Activated CD4-positive, alpha-beta T cell treated with anti-CD3 and anti-CD28 coated beads, Interleukin-2, amount 50 U/mL, for 1 hour (primary cell): ENCODE results near the gene CYS1.
"Not testable (repeated sequence)": the region's sequence is repeated elsewhere in the genome, so short reads cannot be mapped to it uniquely, and the experiment has no call there.

ENCODE experiments used
- DNase-seq: peaks from one replicate; pipeline ENCODE4 v3.0.0-alpha.2; 2020

Gene CYS1, protein sequence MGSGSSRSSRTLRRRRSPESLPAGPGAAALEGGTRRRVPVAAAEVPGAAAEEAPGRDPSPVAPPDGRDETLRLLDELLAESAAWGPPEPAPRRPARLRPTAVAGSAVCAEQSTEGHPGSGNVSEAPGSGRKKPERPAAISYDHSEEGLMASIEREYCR

GRCh38 chr2:10079870-10080535, at the start of gene CYS1:
TSS of gene CYS1 (minus strand) at chr2:10080411. CDS start at chr2:10080223, 188 bp downstream.
- DNase-seq: no peak

DNA sequence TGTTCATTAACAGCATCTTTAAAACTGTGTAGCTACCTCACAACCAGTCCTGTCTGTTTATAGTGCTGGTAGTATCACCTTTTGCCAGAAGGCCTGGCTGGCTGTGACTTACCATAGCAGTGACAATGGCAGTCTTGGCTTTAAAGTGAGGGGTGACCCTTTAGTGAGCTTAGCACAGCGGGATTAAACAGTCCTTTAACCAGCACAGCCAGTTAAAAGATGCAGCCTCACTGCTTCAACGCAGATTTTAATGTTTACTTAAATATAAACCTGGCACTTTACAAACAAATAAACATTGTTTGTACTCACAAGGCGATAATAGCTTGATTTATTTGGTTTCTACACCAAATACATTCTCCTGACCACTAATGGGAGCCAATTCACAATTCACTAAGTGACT, 49.3 kb upstream of the CYS1 start:
- DNase-seq: no peak

GRCh38 chr2:10128420-10128819, 48.2 kb upstream of the CYS1 start:
- DNase-seq: no peak

DNA sequence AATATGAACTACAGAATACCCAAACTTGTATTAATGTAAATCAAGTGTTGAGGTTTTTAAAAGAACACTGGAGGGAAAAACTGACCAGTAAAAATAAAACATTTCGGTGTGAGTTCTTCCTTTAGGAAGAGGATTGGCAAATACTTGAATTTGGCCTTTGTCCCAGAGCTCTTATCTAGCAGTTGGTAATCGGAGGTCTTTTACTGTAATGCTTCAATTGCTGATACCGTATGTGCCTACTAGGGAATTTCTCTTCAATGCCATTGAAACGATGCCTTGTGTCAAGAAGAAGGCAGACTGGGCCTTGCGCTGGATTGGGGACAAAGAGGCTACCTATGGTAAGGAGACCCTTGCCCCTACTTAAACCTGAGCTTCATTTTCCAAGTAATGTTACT, 46.4 kb upstream of the CYS1 start:
- no peak for DNase-seq

- no peak for DNase-seq
Observed at GRCh38 chr2:10125842-10126631, 45.8 kb upstream of the CYS1 start.

- DNase-seq: peak; percentile 33
Observed at GRCh38 chr2:10124538-10125045, 44.4 kb upstream of the CYS1 start.

- no peak for DNase-seq
Observed at GRCh38 chr2:10123281-10123680, 43.1 kb upstream of the CYS1 start.

DNA sequence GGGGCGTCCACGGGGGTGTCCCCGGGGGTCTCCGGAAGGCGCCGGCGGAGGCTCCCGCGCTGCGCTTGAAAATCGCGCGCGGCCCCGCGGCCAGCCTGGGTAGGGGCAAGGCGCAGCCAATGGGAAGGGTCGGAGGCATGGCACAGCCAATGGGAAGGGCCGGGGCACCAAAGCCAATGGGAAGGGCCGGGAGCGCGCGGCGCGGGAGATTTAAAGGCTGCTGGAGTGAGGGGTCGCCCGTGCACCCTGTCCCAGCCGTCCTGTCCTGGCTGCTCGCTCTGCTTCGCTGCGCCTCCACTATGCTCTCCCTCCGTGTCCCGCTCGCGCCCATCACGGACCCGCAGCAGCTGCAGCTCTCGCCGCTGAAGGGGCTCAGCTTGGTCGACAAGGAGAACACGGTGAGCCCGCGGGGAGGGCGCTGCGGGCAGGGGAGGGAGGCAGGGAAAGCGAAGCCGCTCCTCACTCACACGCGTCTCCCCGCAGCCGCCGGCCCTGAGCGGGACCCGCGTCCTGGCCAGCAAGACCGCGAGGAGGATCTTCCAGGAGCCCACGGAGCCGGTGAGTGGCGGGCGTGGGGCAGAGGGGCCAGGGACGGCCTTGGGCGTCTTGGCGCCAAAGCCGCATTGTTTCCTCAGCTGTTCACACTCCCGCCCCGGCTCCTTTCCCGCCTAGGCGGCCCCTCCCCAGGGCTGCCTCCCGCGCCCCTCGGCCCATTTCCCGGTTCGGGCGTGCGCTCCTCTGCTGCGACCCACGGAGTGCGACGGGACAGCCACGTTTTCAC, 42.5 kb upstream of the CYS1 start, which contains the start of gene RRM2:
RRM2 (plus strand) TSS at position 240 of the 781 bp plus-strand sequence; CDS start at position 300, 60 bp downstream.
- DNase-seq: peak; percentile 85

GRCh38 chr2:10120877-10121574, 40.8 kb upstream of the CYS1 start:
- no peak for DNase-seq

- peak; percentile 90 for DNase-seq
Observed at GRCh38 chr2:10120158-10120876, 40.1 kb upstream of the CYS1 start.

DNA sequence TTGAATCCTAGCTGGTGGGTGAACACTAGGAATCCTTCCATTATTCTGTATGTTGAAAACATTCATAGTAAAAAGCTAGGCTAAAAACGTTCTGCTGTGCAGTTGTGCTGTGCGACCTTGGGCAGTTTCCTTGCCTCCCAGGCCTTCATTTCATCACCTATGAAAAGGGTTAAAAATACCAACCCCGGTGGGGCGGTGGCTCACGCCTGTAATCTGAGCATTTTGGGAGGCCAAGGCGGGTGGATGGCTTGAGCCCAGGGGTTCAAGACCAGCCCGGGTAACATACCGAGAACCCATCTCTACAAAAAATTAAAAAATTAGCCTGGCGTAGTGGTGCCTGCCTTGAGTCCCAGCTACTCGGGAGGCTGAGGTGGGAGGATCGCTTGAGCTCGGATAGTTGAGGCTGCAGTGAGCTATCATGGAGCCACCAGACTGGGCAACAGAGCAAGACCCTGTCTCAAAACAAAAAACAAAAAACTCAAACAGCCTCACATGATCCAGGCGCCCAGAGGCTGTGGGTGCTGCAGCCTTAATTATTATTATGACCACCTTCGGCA, 39.5 kb upstream of the CYS1 start:
- no peak for DNase-seq

DNA sequence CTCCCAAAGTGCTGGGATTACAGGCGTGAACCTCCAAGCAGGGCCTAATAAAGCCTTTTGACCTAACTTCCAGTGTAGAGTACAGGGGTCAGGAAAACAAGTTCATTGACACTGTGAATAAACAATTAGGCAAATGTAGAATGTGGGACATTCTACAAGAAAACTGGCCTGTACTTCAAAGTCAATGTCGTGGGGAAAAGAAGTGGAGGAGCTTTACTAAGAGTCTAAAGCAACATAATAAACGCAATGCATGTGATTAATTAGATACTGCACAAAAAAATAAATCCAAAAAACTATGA, 38.8 kb upstream of the CYS1 start:
- no peak for DNase-seq

DNA sequence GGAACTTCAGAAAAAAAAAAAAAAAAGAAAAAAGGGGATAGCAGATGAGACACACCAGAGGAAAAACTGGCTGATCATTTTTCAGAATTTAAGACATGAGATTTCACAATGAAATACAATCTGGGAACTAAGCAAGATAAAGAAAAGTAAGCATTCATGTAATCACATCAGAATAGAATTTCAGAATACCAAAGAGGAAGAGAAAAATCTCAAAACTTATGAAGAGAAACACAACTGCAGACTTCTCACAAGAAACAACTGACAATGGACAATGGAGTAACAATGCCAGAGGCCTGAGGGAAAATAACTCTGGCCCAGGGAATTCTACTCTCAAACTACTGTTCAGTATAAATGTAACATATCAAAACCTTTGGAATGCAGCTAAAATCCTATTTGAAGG, 29.1 kb upstream of the CYS1 start:
- DNase-seq: no peak

- DNase-seq: not testable (repeated sequence)
Observed at GRCh38 chr2:10104906-10105305, 24.7 kb upstream of the CYS1 start.

DNA sequence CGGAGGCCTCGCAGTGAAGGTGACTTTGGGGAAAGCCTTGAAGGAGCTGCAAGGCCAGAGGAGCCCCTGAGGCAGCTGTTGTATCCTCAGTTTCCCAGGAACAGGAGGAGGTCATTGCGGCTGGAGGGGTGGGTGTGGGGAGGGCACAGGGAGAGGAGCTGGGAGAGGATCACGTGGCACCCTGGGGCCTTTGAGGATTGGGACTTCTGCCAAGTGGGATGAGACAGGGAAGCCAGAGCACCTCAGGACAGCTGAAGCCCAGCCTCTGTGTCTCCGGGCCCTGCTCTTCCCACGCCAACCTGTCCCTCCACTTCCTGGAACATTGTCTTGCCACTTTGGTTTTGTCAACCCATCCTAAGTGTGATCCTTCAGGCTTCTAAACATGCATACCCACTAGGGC, 23.0 kb upstream of the CYS1 start:
- DNase-seq: no peak

- DNase-seq: no peak
Observed at GRCh38 chr2:10101491-10101890, 21.3 kb upstream of the CYS1 start.

DNA sequence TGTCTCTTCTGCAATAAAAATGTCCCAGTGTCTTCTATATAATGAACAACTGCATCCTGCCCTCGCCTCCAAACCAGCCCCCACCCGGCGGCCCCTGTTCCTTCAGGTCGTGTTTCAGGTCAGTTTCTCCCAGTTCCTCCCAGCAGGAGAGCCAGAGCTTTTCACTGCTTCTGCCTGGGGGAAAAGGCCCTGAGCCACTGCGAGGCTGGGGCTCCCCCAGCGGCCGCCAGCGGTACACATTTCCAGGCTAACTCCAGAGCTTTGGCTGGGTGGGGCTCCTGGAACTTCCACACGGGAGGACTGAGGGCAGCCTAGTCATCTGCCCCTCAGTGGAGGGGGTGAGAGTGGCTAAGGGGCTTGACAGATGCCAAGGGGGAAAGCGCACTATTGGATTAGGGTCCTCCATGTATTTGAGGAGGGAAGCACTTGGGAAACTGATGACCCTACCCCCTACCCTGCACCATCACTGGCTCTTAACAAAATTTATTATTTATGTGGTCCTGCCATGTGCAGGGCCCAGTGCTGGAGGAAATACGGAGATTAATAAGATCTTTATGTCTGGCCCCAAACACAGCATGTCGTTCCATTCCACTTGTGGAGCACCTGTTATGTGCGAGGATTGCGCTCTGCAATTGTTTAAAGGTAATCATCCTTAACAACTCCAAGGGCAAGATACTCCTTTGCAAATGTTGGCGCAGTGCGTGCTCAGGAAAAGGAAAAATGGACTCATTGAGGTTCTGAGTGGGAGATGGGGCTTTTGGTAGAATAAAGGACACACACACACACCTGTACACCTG, 17.3 kb upstream of the CYS1 start:
- DNase-seq: peak; percentile 28

- DNase-seq: no peak
Observed at GRCh38 chr2:10096641-10097040, 16.4 kb upstream of the CYS1 start.

DNA sequence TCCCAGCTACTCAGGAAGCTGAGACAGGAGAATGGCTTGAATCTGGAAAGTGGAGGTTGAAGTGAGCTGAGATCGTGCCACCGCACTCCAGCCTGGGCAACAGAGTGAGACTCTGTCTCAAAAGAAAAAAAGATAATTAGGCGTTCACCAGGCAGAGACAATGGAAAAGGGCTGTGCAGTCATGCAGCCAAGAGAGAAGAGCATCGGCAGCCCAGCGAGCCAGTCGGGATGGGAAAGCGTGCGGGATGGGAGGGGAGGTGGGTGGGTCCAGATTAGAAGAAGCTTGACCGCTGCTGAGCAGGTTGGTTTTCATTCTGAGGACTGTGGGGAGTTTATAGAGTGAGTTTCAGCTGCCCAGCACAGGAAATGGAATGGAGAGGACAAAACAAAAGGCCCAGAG, 15.0 kb upstream of the CYS1 start:
- no peak for DNase-seq

- no peak for DNase-seq
Observed at GRCh38 chr2:10094271-10094814, 14.1 kb upstream of the CYS1 start.
